ENCODE data around the gene PKP1. TPM values are rescaled to one million over a fixed set of nuclear protein-coding genes. Genes with fewer than 3 reads are reported as not detected.

Gene PKP1
- total and polyA plus RNA-seq, 10 of the 15 experiments (the other 5 are each of a cell fraction or from before 2014, with no cell fraction given), result 0.03 TPM; not detected in 9

- TF ChIP-seq NRF1 (conservative IDR thresholded peaks at IDR 0.05; ENCODE audit: low read depth, low read length), result no peak
Observed at GRCh38 chr1:201241736-201242135, 41.6 kb upstream of the PKP1 start (continued).

GRCh38 chr1:201245082-201245481, 38.2 kb upstream of the PKP1 start:
- SMC1A ChIA-PET (ENCODE audit: uncharacterized antibody, unreplicated experiment), result interaction anchor here (1.1 kb wide), 1 partner anchor 17 kb away, joined by 3 read pairs; no protein-coding TSS in a partner anchor
- in situ Hi-C loops (cut with MboI) (no loop called here), intact Hi-C loops (cut with micrococcal nuclease; ENCODE audit: unreplicated experiment) (no loop called here)
- Histone ChIP-seq H3K27ac (ENCODE audit: control insufficient read depth, insufficient read depth) (no peak overlapping the region), H4K20me1 (ENCODE audit: control insufficient read depth, insufficient read depth) (no peaks in the 10 kb centered on the region), H2AFZ (ENCODE audit: control insufficient read depth, low read depth, low read length) (no peak overlapping the region), H3K27me3 (replicated peaks in 1 of 2; ENCODE audit: control insufficient read depth in 2 of 2, insufficient read depth in 2 of 2, low read length in 1 of 2) (peaks cover 0 to 5% of the 10 kb centered on the region in 2 experiments; a peak in 1 of 4 replicates), H3K79me2 (ENCODE audit: control insufficient read depth, insufficient read depth, low read length) (no peaks in the 10 kb centered on the region), H3K36me3 (ENCODE audit: control insufficient read depth in 2 of 2, insufficient read depth in 2 of 2, low read length in 1 of 2) (no peaks in the 10 kb centered on the region), H3K9me3 (replicated peaks; ENCODE audit: control insufficient read depth, insufficient read depth, low read length) (no peaks in the 10 kb centered on the region), H3K9ac (ENCODE audit: control insufficient read depth, insufficient read depth, low read length) (no peak overlapping the region), H3K4me3 (no peak overlapping the region), H3K4me2 (ENCODE audit: control insufficient read depth, insufficient read depth) (no peak overlapping the region), H3K4me1 (ENCODE audit: control insufficient read depth, insufficient read depth, low read length) (no peaks in the 10 kb centered on the region)
- POLR2A ChIA-PET, result no interaction called here
- no peak for DNase-seq (ENCODE audit: low read depth, low spot score)
- CTCF ChIA-PET, result interaction anchor here (0.7 kb wide), 1 partner anchor 164 kb away, joined by 3 read pairs; no protein-coding TSS in a partner anchor
- FAIRE-seq, result no peak
- ATAC-seq, result no peak
- WGBS (ENCODE audit: insufficient coverage, insufficient replicate concordance, low lambda C conversion rate, missing lambda C conversion rate), result 100% methylated on average over 1 of the region's 1 CpG
- BruUV-seq (replicated peaks), result no TSS peak
- RAD21 ChIA-PET (ENCODE audit: unreplicated experiment), result no interaction called here
- no peak for TF ChIP-seq ZZZ3 (IDR thresholded peaks at IDR 0.05; ENCODE audit: control insufficient read depth, insufficient read length, low read depth)
- no peak for TF ChIP-seq BCL11A (IDR thresholded peaks at IDR 0.05; ENCODE audit: low read depth, low read length)
- TF ChIP-seq SUZ12 (IDR thresholded peaks at IDR 0.05; ENCODE audit: unreplicated experiment), result no peak
- no peak for TF ChIP-seq ZNF687 (IDR thresholded peaks at IDR 0.05)
- no peak for TF ChIP-seq TARDBP (IDR thresholded peaks at IDR 0.05; ENCODE audit: borderline replicate concordance)
- TF ChIP-seq ATF7 (IDR thresholded peaks at IDR 0.05; ENCODE audit: low read depth), result no peak
- no peak for TF ChIP-seq NR2C2 (IDR thresholded peaks at IDR 0.05; ENCODE audit: borderline replicate concordance, control insufficient read depth, insufficient read length, low read depth)
- no peak for TF ChIP-seq ETV6 (conservative IDR thresholded peaks at IDR 0.05 in 1 of 2, IDR thresholded peaks at IDR 0.05 in 1 of 2; ENCODE audit: borderline replicate concordance in 1 of 2, low read depth in 1 of 2)
- TF ChIP-seq ZBTB4 (CRISPR knock-in tag; IDR thresholded peaks at IDR 0.05), result no peak
- TF ChIP-seq SREBF2 (IDR thresholded peaks at IDR 0.05; ENCODE audit: low read length), result no peak
- TF ChIP-seq, protein P1, sequence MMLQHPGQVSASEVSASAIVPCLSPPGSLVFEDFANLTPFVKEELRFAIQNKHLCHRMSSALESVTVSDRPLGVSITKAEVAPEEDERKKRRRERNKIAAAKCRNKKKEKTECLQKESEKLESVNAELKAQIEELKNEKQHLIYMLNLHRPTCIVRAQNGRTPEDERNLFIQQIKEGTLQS (IDR thresholded peaks at IDR 0.05; ENCODE audit: borderline replicate concordance, extremely low read depth, low read depth, low read length), result no peak
